NCI-H2196 (cell line): Measurements from ENCODE around the gene TMEM178A.

Experiments used
- DNase-seq: peaks from one replicate; lab custom pipeline; 2025; ENCODE audit not compliant: unreplicated experiment; lab: John Stamatoyannopoulos, UW

Gene TMEM178A

GRCh38 chr2:39736640-39737039 lies 70.9 kb downstream of the TMEM178A start:
- DNase-seq: no peak

DNA sequence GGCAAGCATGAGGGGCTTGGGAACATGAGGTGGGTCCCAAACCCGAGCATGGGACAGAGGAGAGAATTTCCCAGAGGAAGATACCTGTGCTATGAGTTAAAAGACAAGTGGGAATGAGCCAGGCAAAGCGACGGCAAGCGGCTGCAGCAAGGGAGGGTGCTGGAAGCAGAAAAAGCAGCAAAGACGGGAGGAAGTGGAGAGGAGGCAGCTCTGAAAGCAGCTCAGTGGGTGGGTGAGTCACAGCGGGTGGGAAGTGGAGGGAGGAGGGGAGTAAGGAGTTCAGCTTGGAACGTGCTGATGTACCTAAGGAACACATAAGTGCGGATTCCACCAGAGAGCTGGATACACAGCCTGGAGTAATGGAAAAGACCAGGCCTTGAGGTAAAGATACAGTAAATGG lies 71.9 kb downstream of the TMEM178A start:
- no peak for DNase-seq

- DNase-seq: no peak
Measured at GRCh38 chr2:39738936-39739335, 73.2 kb downstream of the TMEM178A start.

- no peak for DNase-seq
Measured at GRCh38 chr2:39739386-39739785, 73.7 kb downstream of the TMEM178A start.

- no peak for DNase-seq
Measured at GRCh38 chr2:39741871-39742270, 76.2 kb downstream of the TMEM178A start.

DNA sequence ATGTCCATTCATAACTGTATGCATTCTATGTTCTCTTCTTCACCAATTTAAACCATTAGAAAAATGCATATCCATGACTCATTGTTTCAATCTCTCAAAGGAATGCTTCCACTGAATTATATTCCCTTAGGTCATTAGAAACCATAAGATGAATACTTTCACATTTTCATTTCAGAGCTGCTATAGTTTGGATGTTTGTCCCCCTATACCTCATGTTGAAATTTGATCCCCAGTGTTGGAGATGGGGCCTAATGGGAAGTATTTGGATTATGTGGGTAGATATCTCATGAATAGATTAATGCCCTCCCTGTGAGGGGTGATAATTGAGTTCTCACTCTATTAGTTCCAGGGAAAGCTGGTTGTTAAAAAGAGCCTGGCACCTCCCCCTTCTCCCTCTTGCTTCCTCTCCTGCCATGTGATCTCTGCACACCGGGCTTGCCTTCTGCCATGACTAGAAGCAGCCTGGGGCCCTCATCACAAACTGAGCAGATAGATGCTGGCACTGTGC lies 77.6 kb downstream of the TMEM178A start:
- DNase-seq: no peak

DNA sequence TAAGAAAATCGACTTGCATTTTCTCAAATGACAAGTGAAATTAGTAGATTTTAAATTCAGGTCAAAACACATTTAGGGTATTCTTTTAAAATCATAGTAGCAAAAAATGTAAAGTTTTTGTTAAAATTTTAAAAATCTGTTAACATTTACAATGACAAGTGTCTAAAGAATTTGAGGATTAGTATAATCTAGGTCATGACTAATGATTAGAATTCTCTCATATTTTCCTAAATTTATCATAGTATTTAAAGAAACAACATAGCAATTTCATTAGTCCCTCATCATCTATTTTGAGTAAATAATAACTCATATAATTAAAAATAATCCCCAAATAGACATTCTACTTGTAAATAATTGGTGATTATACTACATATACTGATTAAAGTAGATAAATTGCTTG lies 89.7 kb downstream of the TMEM178A start:
- no peak for DNase-seq

GRCh38 chr2:39757156-39757555 lies 91.4 kb downstream of the TMEM178A start:
- DNase-seq: no peak

- no peak for DNase-seq
Measured at GRCh38 chr2:39762448-39762847, 96.7 kb downstream of the TMEM178A start.
